ENCODE results near the gene OPTN. TPM values are rescaled to one million over a fixed set of nuclear protein-coding genes. Genes with fewer than 3 reads are reported as not detected.
A peak's percentile ranks its signal among the peaks of the same experiment; 100 is the strongest.
"Not testable (repeated sequence)": the region's sequence is repeated elsewhere in the genome, so short reads cannot be mapped to it uniquely, and the experiment has no call there.

OPTN gene
- total RNA-seq, 1 donor from 2014 or later, result 53.4 TPM

DNA sequence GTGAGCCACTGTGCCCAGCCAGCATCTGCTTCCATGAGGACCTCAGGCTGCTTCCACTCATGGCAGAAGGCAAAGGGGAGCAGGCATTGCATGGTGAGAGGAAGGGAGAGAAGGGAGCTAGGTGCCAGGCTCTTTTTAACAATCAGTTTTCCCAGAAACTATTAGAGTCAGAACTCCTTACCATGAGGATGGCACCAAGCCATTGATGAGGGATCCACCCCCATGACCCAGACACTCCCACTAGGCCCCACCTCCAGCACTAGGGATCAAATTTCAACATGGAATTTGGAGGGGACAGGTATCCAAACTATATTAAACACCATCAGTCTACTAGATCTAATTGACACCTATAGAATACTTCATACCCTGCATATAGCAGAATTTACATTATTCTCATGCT, 47.2 kb downstream of the OPTN start:
- no peak for ATAC-seq

DNA sequence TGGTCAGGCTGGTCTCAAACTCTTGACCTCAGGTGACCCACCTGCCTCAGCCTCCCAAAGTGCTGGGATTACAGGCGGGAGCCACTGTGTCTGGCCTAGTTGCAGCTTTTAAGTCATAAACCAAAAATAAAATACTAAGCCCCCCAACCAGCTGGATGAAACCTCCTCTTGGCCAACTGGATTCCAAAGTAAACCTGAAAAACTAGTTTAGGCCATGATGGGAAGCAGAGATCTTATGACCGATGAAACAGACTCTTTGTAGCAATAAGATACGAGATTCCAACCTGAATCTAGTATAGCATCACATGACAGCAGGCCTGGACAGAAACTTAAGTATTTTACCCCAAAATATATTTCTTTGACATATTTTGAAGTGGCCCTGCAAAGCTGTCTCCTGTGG, 52.3 kb downstream of the OPTN start:
- no peak overlapping the region for H3K4me3 ChIP-seq
- intact Hi-C loops (cut with DNase I), result no loop called here
- no peaks in the 10 kb centered on the region for H3K27me3 ChIP-seq (ENCODE audit: low read depth)
- H3K4me1 ChIP-seq, result no peaks in the 10 kb centered on the region
- TF ChIP-seq, protein P1, sequence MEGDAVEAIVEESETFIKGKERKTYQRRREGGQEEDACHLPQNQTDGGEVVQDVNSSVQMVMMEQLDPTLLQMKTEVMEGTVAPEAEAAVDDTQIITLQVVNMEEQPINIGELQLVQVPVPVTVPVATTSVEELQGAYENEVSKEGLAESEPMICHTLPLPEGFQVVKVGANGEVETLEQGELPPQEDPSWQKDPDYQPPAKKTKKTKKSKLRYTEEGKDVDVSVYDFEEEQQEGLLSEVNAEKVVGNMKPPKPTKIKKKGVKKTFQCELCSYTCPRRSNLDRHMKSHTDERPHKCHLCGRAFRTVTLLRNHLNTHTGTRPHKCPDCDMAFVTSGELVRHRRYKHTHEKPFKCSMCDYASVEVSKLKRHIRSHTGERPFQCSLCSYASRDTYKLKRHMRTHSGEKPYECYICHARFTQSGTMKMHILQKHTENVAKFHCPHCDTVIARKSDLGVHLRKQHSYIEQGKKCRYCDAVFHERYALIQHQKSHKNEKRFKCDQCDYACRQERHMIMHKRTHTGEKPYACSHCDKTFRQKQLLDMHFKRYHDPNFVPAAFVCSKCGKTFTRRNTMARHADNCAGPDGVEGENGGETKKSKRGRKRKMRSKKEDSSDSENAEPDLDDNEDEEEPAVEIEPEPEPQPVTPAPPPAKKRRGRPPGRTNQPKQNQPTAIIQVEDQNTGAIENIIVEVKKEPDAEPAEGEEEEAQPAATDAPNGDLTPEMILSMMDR (IDR thresholded peaks at IDR 0.05), result no peak
- H3K27ac ChIP-seq, result no peak overlapping the region
- no peaks in the 10 kb centered on the region for H3K36me3 ChIP-seq
- ATAC-seq (no peak), DNase-seq (no peak)
- H3K9me3 ChIP-seq, result peaks cover 7% of the 10 kb centered on the region

More for the DNA sequence above, 47.2 kb downstream of the OPTN start:
- intact Hi-C loops (cut with DNase I), result no loop called here
- Histone ChIP-seq H3K27me3 (ENCODE audit: low read depth) (no peaks in the 10 kb centered on the region), H3K36me3 (no peaks in the 10 kb centered on the region), H3K4me3 (no peak overlapping the region), H3K27ac (no peak overlapping the region), H3K9me3 (peaks cover 7% of the 10 kb centered on the region), H3K4me1 (no peaks in the 10 kb centered on the region)
- TF ChIP-seq, protein P1 (IDR thresholded peaks at IDR 0.05), result no peak
- no peak for DNase-seq

DNA sequence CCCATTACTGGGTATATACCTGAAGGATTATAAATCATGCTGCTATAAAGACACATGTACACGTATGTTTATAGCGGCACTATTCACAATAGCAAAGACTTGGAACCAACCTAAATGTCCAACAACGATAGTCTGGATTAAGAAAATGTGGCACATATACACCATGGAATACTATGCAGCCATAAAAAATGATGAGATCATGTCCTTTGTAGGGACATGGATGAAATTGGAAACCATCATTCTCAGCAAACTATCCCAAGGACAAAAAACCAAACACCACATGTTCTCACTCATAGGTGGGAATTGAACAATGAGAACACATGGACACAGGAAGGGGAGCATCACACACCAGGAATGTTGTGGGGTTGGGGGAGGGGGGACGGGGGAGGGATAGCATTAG, 55.9 kb downstream of the OPTN start:
- ATAC-seq; DNase-seq; H3K4me3 ChIP-seq; H3K9me3 ChIP-seq; H3K4me1 ChIP-seq; H3K27ac ChIP-seq; H3K27me3 ChIP-seq (ENCODE audit: low read depth); intact Hi-C loops (cut with DNase I); H3K36me3 ChIP-seq: not testable (repeated sequence)

DNA sequence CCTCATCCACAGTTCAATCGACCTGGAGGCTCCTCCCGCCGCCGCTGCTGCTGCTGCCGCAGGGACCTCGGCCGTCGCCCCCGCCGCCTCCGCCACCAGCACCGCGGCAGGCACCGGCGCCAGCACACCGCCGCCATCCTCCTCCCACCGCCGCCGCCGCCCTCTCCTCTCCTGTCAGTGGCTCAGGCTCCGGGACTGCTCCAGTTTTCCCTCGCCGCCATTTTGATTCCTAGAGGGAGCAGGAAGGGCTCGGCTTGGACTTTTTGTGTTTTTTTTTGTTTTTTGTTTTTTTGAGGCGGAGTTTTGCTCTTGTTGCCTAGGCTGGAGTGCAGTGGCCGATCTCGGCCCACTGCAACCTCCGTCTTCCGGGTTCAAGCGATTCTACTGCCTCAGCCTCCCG, 58.4 kb downstream of the OPTN start:
- DNase-seq (no peak), ATAC-seq (no peak)
- no peaks in the 10 kb centered on the region for H3K36me3 ChIP-seq
- H3K27me3 ChIP-seq (ENCODE audit: low read depth), result no peaks in the 10 kb centered on the region
- intact Hi-C loops (cut with DNase I), result no loop called here
- no peak overlapping the region for H3K27ac ChIP-seq
- peaks cover 14% of the 10 kb centered on the region for H3K4me1 ChIP-seq
- H3K9me3 ChIP-seq, result no peaks in the 10 kb centered on the region
- H3K4me3 ChIP-seq, result peak overlapping the region; percentile 29
- TF ChIP-seq, protein P1 (IDR thresholded peaks at IDR 0.05), result no peak

DNA sequence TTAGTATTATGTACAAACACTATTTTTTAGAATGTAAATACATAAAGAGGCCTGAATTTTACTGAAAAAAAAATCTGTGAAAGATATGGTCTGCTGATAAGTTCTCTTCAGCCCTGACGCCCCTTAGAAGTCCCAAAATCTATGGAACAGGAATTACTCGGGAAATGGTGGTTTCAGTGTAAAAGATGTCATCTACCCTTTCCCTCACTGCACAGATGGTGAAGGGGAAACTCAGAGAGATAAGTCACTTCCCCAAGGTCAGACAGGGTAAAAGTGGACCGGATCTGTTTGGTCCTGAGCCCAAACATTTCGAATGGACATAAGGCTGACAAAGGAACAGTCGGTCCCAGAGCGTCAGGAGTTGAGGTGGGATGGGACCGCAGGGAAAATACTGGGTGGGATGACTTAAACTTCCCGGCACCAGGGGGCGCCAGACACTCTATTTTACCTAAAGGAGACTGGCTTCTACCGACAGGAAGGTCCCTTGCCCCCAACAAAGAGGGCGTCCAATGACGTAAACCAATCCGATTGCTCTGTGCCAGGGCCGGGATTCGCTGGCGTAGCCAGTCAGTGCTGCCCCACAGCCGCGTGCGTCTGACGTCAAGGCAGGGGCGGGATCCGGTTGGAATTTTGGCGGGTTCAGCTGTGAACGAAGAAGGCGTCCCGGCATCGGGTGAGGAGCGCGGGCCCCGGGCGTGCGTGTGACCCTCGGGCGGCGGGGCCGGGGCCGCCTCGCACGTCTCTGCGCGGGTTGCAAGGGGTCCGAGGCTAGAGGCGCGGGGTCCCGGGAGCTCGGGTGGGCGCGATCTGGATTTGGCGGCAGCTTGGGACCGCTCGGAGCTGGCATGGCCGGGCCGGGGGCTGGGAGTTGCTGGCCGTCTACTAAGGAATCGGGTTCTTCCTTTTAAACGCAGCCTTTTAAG, 61.2 kb downstream of the OPTN start, which contains the start of gene MCM10:
TSS of gene MCM10 (plus strand) at position 625 of the 923 bp plus-strand sequence. CDS start 2,645 bp downstream, outside the sequence.
- Histone ChIP-seq H3K27ac (no peak within 1 kb of the TSS), H3K27me3 (ENCODE audit: low read depth) (no peaks in the 10 kb centered on the region), H3K4me1 (peaks cover 14% of the 10 kb centered on the region), H3K9me3 (no peaks in the 10 kb centered on the region), H3K36me3 (no peaks in the 10 kb centered on the region), H3K4me3 (peak within 1 kb of the TSS; percentile 58)
- ATAC-seq, result peak; percentile 100
- TF ChIP-seq, protein P1 (IDR thresholded peaks at IDR 0.05), result peak; percentile 90
- intact Hi-C loops (cut with DNase I), result no loop called here
- DNase-seq, result peak; percentile 98

DNA sequence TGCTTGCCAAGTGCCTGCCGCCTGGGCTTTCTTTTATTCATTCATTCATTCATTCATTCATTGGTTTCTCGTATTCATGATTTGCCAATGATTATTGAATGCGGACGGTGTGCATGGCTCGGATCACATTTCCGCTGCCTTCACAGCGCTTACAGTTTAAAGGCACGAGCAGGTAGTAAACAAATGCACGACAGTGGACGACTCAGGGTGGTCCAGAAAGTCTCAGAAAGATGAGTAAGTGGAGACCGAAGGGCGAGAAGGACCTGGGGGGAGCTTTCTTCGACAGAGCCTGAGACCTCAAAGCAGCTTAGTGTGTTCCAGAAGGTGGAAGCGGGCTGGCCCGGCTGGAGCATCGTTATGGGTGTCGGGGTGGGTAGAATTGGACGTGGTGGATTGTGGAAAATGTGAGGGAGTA, 61.9 kb downstream of the OPTN start:
- no peak overlapping the region for H3K27ac ChIP-seq
- H3K36me3 ChIP-seq, result no peaks in the 10 kb centered on the region
- H3K9me3 ChIP-seq, result no peaks in the 10 kb centered on the region
- peaks cover 14% of the 10 kb centered on the region for H3K4me1 ChIP-seq
- TF ChIP-seq, protein P1 (IDR thresholded peaks at IDR 0.05), result no peak
- intact Hi-C loops (cut with DNase I), result no loop called here
- H3K27me3 ChIP-seq (ENCODE audit: low read depth), result no peaks in the 10 kb centered on the region
- DNase-seq (no peak), ATAC-seq (no peak)
- H3K4me3 ChIP-seq, result peak overlapping the region; percentile 58
